IMR-90 (cell line): ENCODE data around the gene ANTXR1. TPM values are rescaled to one million over a fixed set of nuclear protein-coding genes. Genes with fewer than 3 reads are reported as not detected.

ENCODE experiments used
- ATAC-seq: fragments of 200-7000 bp; cut with Tn5 transposase; 2 replicates; pipeline ENCODE4 v1.9.1; 2020; ENCODE audit warnings: low read depth, mild to moderate bottlenecking, moderate library complexity
- BruUV-seq: library from RNA; stranded (reverse); fragments of 400-500 nt; replicated peaks from 2 replicates; lab custom pipeline; 2021; lab: Mats Ljungman, UMichigan
- CTCF ChIA-PET: fragments of 300-600 bp; formaldehyde crosslinking; extraction: SDS; loops from one replicate; lab custom pipeline; 2021; ENCODE audit warnings: antibody characterized with exemption; lab: Yijun Ruan, JAX
- POLR2A ChIA-PET: fragments of 300-600 bp; sonication (Branson Sonifier 250); formaldehyde crosslinking; loops from one replicate; lab custom pipeline; 2022; ENCODE audit warnings: antibody characterized with exemption; ENCODE audit not compliant: unreplicated experiment; lab: Charles Lee
- DNase-seq: peaks from one replicate; pipeline ENCODE4 v3.0.0; 2013
- H2AFZ ChIP-seq: replicated peaks from 2 replicates; pipeline ENCODE3; 2013; ENCODE audit warnings: low read length, mild to moderate bottlenecking; ENCODE audit not compliant: poor library complexity
- H2AK5ac ChIP-seq: 2 replicates; pipeline ENCODE4 v1.6.1; 2013; ENCODE audit warnings: low read depth, low read length, inconsistent platforms
- H2AK9ac ChIP-seq: replicated peaks from 2 replicates; pipeline ENCODE3; 2013; ENCODE audit warnings: mild to moderate bottlenecking, low read depth, low read length, moderate library complexity; ENCODE audit not compliant: poor library complexity
- H2BK120ac ChIP-seq: 2 replicates; pipeline ENCODE4 v1.6.1; 2013; ENCODE audit warnings: low read depth, low read length, inconsistent platforms
- H2BK15ac ChIP-seq: 3 replicates; pipeline ENCODE4 v1.6.1; 2013; ENCODE audit warnings: low read depth, low read length, inconsistent platforms
- H2BK20ac ChIP-seq: 2 replicates; pipeline ENCODE4 v1.6.1; 2013; ENCODE audit warnings: low read depth, mild to moderate bottlenecking, inconsistent platforms, low read length, moderate library complexity
- H2BK5ac ChIP-seq: 2 replicates; pipeline ENCODE4 v1.6.1; 2013; ENCODE audit warnings: mild to moderate bottlenecking, low read depth, low read length, inconsistent platforms; ENCODE audit not compliant: poor library complexity, severe bottlenecking
- H3K14ac ChIP-seq: replicated peaks from 2 replicates; pipeline ENCODE4 v1.6.1; 2013; ENCODE audit warnings: low read depth, low read length, inconsistent platforms
- H3K18ac ChIP-seq: 2 replicates; pipeline ENCODE4 v1.6.1; 2013; ENCODE audit warnings: low read depth, low read length, control low read depth
- H3K23ac ChIP-seq: 2 replicates; pipeline ENCODE4 v1.6.1; 2013; ENCODE audit warnings: low read depth, low read length, inconsistent platforms
- H3K27ac ChIP-seq: 2 replicates; pipeline ENCODE4 v1.5.1; 2013; ENCODE audit warnings: mild to moderate bottlenecking, control low read depth, low read length; ENCODE audit not compliant: insufficient read depth
- H3K27me3 ChIP-seq: 2 replicates; pipeline ENCODE4 v1.6.1; 2013; ENCODE audit warnings: low read length; ENCODE audit not compliant: control insufficient read depth, insufficient read depth
- H3K36me3 ChIP-seq: 2 replicates; pipeline ENCODE4 v1.6.1; 2013; ENCODE audit warnings: low read length, mixed read lengths; ENCODE audit not compliant: control insufficient read depth, insufficient read depth
- H3K4ac ChIP-seq: 2 replicates; pipeline ENCODE4 v1.6.1; 2013; ENCODE audit warnings: low read depth, low read length, inconsistent platforms
- H3K4me1 ChIP-seq: 2 replicates; pipeline ENCODE4 v1.6.1; 2013; ENCODE audit warnings: low read length, mixed read lengths; ENCODE audit not compliant: control insufficient read depth, insufficient read depth
- H3K4me2 ChIP-seq: 2 replicates; pipeline ENCODE4 v1.6.1; 2013; ENCODE audit warnings: low read depth, mild to moderate bottlenecking, control low read depth, low read length, moderate library complexity
- H3K4me3 ChIP-seq: 2 replicates; pipeline ENCODE4 v1.5.1; 2013; ENCODE audit warnings: low read depth, mild to moderate bottlenecking, control low read depth, low read length, moderate library complexity; ENCODE audit not compliant: insufficient read depth
- H3K56ac ChIP-seq: 2 replicates; pipeline ENCODE4 v1.6.1; 2013; ENCODE audit warnings: low read length, inconsistent platforms; ENCODE audit not compliant: insufficient read depth; ENCODE audit errors: extremely low read depth
- H3K79me1 ChIP-seq, 2 experiments: 2 replicates each; pipeline ENCODE4 v1.6.1; 2013; ENCODE audit warnings: low read length in 2 of 2, inconsistent platforms in 1 of 2, low read depth in 1 of 2
- H3K9ac ChIP-seq: 2 replicates; pipeline ENCODE4 v1.6.1; 2013; ENCODE audit warnings: low read depth, low read length, control low read depth
- H3K9me1 ChIP-seq: 2 replicates; pipeline ENCODE4 v1.6.1; 2013; ENCODE audit warnings: low read length, inconsistent platforms; ENCODE audit not compliant: insufficient read depth
- H3K9me3 ChIP-seq: 2 replicates; pipeline ENCODE4 v1.6.1; 2013; ENCODE audit warnings: low read length; ENCODE audit not compliant: control insufficient read depth, insufficient read depth
- H4K20me1 ChIP-seq: 2 replicates; pipeline ENCODE4 v1.6.1; 2013; ENCODE audit warnings: low read length, inconsistent platforms; ENCODE audit not compliant: insufficient read depth
- H4K5ac ChIP-seq: 2 replicates; pipeline ENCODE4 v1.6.1; 2013; ENCODE audit warnings: mild to moderate bottlenecking, low read depth, low read length, control low read depth
- H4K8ac ChIP-seq, 2 experiments: 2 replicates each; pipeline ENCODE4 v1.6.1; 2013; ENCODE audit warnings: low read depth in 2 of 2, low read length in 2 of 2, control low read depth in 1 of 2, inconsistent platforms in 1 of 2
- H4K91ac ChIP-seq: 2 replicates; pipeline ENCODE4 v1.6.1; 2013; ENCODE audit warnings: low read depth, low read length, inconsistent platforms; ENCODE audit not compliant: insufficient read depth
- BHLHE40 ChIP-seq: fragments of 150-350 bp; IDR thresholded peaks from 2 replicates; pipeline ENCODE4 v1.6.1; 2016; ENCODE audit warnings: mild to moderate bottlenecking, low read depth, low read length
- MAZ ChIP-seq: IDR thresholded peaks from 2 replicates; pipeline ENCODE4 v1.6.1; 2012; ENCODE audit warnings: low read depth, mild to moderate bottlenecking, low read length, improper control_type of control experiment, moderate library complexity, borderline replicate concordance
- MXI1 ChIP-seq: IDR thresholded peaks from 2 replicates; pipeline ENCODE4 v1.6.1; 2012; ENCODE audit warnings: low read depth, mild to moderate bottlenecking, low read length, moderate library complexity, borderline replicate concordance
- NFE2L2 ChIP-seq: fragments of 150-350 bp; IDR thresholded peaks from 2 replicates; pipeline ENCODE4 v1.6.1; 2016; ENCODE audit warnings: low read depth, mild to moderate bottlenecking, low read length
- RAD21 ChIP-seq: IDR thresholded peaks from 2 replicates; pipeline ENCODE4 v1.6.1; 2012; ENCODE audit warnings: low read length, improper control_type of control experiment
- RCOR1 ChIP-seq: IDR thresholded peaks from 2 replicates; pipeline ENCODE4 v1.6.1; 2012; ENCODE audit warnings: mild to moderate bottlenecking, low read length, improper control_type of control experiment; ENCODE audit not compliant: insufficient replicate concordance
- RFX5 ChIP-seq: IDR thresholded peaks from 2 replicates; pipeline ENCODE4 v1.8.0; 2012; ENCODE audit warnings: low read depth, mild to moderate bottlenecking, low read length, moderate library complexity
- WGBS, 2 experiments: methylation state at CpG; one replicate each; pipeline versions ENCODE4 v1.1.5 to v1.1.7; 2013; ENCODE audit warnings: missing lambda C conversion rate in 2 of 2; ENCODE audit not compliant: insufficient read length in 1 of 2; ENCODE audit errors: extremely low coverage in 2 of 2; 5-methylcytosine and 5-hydroxymethylcytosine counted together
- dilution Hi-C: fragments of 300-500 bp; cut with HindIII; formaldehyde crosslinking; loops from one replicate; pipeline ENCODE4 v1.14.3; 2018; ENCODE audit warnings: low sequenced_read_pairs; ENCODE audit not compliant: unreplicated experiment
- in situ Hi-C: fragments of 300-500 bp; cut with MboI; formaldehyde crosslinking; loops from 3 replicates; pipeline ENCODE4 v1.14.3; 2019; ENCODE audit warnings: low sequenced_read_pairs, inconsistent platforms, mixed read lengths
- intact Hi-C: fragments of 100-400 bp; cut with micrococcal nuclease; formaldehyde crosslinking; loops from 2 replicates; pipeline ENCODE4 v1.10.0; 2022
- polyA plus RNA-seq, 3 experiments: library from polyadenylated mRNA; depleted of rRNA; stranded (reverse); fragments of >200 nt; gene quantifications; 2 replicates each; pipeline ENCODE4 v1.2.3, GENCODE V29; 2012; ENCODE audit warnings: low replicate concordance in 1 of 3
- total RNA-seq: library from RNA; depleted of rRNA; stranded (reverse); fragments of >200 nt; gene quantifications from 2 replicates; pipeline ENCODE4 v1.2.3, GENCODE V29; 2012

ANTXR1 gene
- total and polyA plus RNA-seq, 2 of the 4 experiments (the other 2 are of a cell fraction) = 27.2 to 36.9 TPM

GRCh38 chr2:69118609-69119008 lies 105.6 kb downstream of the ANTXR1 start:
- intact Hi-C loops = no loop called here
- POLR2A ChIA-PET = no interaction called here
- TF ChIP-seq RAD21 (no peak), MAZ (no peak), MXI1 (no peak), RCOR1 (no peak), RFX5 (no peak), BHLHE40 (no peak), NFE2L2 (no peak)

More at GRCh38 chr2:69118609-69119008, 105.6 kb downstream of the ANTXR1 start:
- Histone ChIP-seq H3K79me1 (peaks cover 11 to 45% of the 10 kb centered on the region in 2 experiments; a peak in 3 of 4 replicates), H2BK120ac (peak overlapping the region; percentile 87), H2BK20ac (peak overlapping the region; percentile 79; the same call in 1 of the 2 replicates), H3K4me2 (no peak overlapping the region), H3K4ac (peak overlapping the region; percentile 91), H2BK5ac (peak overlapping the region; percentile 88), H3K9me1 (peaks cover 31% of the 10 kb centered on the region), H3K56ac (no peak overlapping the region), H2AK5ac (peak overlapping the region; percentile 85), H2AFZ (peak overlapping the region; percentile 79), H3K23ac (peak overlapping the region; percentile 51), H4K8ac (peak overlapping the region; percentile 75 to 89), H3K4me3 (no peak overlapping the region), H2BK15ac (peak overlapping the region; percentile 84; the same call in 1 of the 3 replicates), H3K27ac (peak overlapping the region; percentile 93), H3K14ac (peak overlapping the region; percentile 76), H3K36me3 (peaks cover 15% of the 10 kb centered on the region), H3K18ac (peak overlapping the region; percentile 63), H4K91ac (peak overlapping the region; percentile 80), H2AK9ac (peak overlapping the region; percentile 74), H4K20me1 (no peaks in the 10 kb centered on the region), H3K4me1 (peaks cover 26% of the 10 kb centered on the region), H3K9ac (peak overlapping the region; percentile 26; the same call in 1 of the 2 replicates), H3K27me3 (no peaks in the 10 kb centered on the region), H4K5ac (peak overlapping the region; percentile 69), H3K9me3 (no peaks in the 10 kb centered on the region)
- no TSS peak for BruUV-seq
- in situ Hi-C loops (no loop called here), dilution Hi-C loops (no loop called here)
- 78% methylated on average over 6 of the region's 13 CpGs; no CpG with 5 or more reads in 1 of the 2 experiments for WGBS, 2 experiments
- ATAC-seq = peak; percentile 61
- CTCF ChIA-PET = no interaction called here
- peak; percentile 54 for DNase-seq
